Type B pancreatic cell (in vitro differentiated cells): ENCODE measurements around the gene VPS50. TPM values are rescaled to one million over a fixed set of nuclear protein-coding genes. Genes with fewer than 3 reads are reported as not detected.
"Not testable (repeated sequence)": the region's sequence is repeated elsewhere in the genome, so short reads cannot be mapped to it uniquely, and the experiment has no call there.

Experiments
- DNase-seq: peaks from one replicate; pipeline ENCODE4 v3.0.0; 2021; ENCODE audit warnings: mixed read lengths; ENCODE audit not compliant: unreplicated experiment; ENCODE audit errors: extremely low spot score
- H3K27ac Mint-ChIP-seq: 2 replicates; pipeline ENCODE4 v1.8.0; 2021; ENCODE audit warnings: mild to moderate bottlenecking, mixed read lengths
- H3K27me3 Mint-ChIP-seq: 2 replicates; pipeline ENCODE4 v1.8.0; 2021; ENCODE audit warnings: mixed read lengths
- H3K36me3 Mint-ChIP-seq: 2 replicates; pipeline ENCODE4 v1.8.0; 2021; ENCODE audit warnings: mixed read lengths
- H3K4me1 Mint-ChIP-seq: one replicate; pipeline ENCODE4 v1.8.0; 2021; ENCODE audit warnings: mixed read lengths; ENCODE audit not compliant: unreplicated experiment
- H3K4me3 Mint-ChIP-seq: 2 replicates; pipeline ENCODE4 v1.8.0; 2021; ENCODE audit warnings: mild to moderate bottlenecking, mixed read lengths
- H3K9me3 Mint-ChIP-seq: 2 replicates; pipeline ENCODE4 v1.8.0; 2021; ENCODE audit warnings: mixed read lengths
- CTCF ChIP-seq: fragments of 200-600 bp; sonication (generic); conservative IDR thresholded peaks from 2 replicates; pipeline ENCODE4 v1.5.0; 2021; ENCODE audit warnings: antibody characterized with exemption, mild to moderate bottlenecking
- total RNA-seq: library from RNA; stranded (reverse); gene quantifications from 2 replicates; pipeline ENCODE4 v1.2.1, GENCODE V29; 2021; ENCODE audit warnings: low replicate concordance

VPS50 gene
- total RNA-seq, 1 donor from 2014 or later = 26.5 TPM

GRCh38 chr7:93331706-93332105 is 99.5 kb downstream of the VPS50 start:
- H3K36me3 Mint-ChIP-seq = no peaks in the 10 kb centered on the region
- DNase-seq = no peak
- no peaks in the 10 kb centered on the region for H3K27me3 Mint-ChIP-seq
- H3K4me1 Mint-ChIP-seq = no peaks in the 10 kb centered on the region
- no peak overlapping the region for H3K4me3 Mint-ChIP-seq
- TF ChIP-seq CTCF = no peak
- no peak overlapping the region for H3K27ac Mint-ChIP-seq
- no peaks in the 10 kb centered on the region for H3K9me3 Mint-ChIP-seq

- no peak for TF ChIP-seq CTCF
- no peak for DNase-seq
- H3K9me3 Mint-ChIP-seq = no peaks in the 10 kb centered on the region
- no peaks in the 10 kb centered on the region for H3K27me3 Mint-ChIP-seq
- H3K27ac Mint-ChIP-seq = no peak overlapping the region
- H3K36me3 Mint-ChIP-seq = no peaks in the 10 kb centered on the region
- H3K4me1 Mint-ChIP-seq = no peaks in the 10 kb centered on the region
- no peak overlapping the region for H3K4me3 Mint-ChIP-seq
Observed at GRCh38 chr7:93332172-93332571, 100.0 kb downstream of the VPS50 start.

DNA sequence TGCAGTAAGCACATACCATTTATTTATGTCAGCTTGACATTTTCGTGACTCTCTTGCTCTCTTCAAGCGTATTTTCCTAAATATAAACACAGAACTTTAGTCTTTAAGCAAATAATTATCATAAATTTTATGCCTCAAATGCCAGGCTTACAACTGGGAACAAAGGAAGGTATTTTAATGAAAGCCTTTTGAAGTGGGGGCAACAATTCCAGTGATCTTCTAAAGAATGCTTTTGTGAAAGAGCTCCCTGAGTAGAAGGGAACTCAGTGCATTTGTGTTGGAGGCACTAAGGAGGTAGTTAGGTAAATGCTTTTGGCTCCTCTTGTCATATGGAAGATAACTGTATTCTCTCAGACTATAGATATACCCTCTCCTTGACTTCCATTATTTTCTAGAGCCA is 104.9 kb downstream of the VPS50 start:
- Mint-ChIP-seq H3K36me3 (peaks cover 17% of the 10 kb centered on the region), H3K27ac (no peak overlapping the region), H3K4me3 (no peak overlapping the region), H3K9me3 (peaks cover 9% of the 10 kb centered on the region), H3K4me1 (no peaks in the 10 kb centered on the region), H3K27me3 (no peaks in the 10 kb centered on the region)
- no peak for DNase-seq
- no peak for TF ChIP-seq CTCF

DNA sequence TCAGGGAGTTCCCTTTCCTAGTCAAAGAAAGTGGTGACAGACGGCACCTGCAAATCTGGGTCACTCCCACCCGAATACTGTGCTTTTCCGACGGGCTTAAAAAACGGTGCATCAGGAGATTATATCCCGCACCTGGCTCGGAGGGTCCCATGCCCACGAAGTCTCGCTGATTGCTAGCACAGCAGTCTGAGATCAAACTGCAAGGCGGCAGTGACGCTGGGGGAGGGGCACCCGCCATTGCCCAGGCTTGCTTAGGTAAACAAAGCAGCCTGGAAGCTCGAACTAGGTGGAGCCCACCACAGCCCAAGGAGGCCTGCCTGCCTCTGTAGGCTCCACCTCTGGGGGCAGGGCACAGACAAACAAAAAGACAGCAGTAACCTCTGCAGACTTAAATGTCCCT is 110.0 kb downstream of the VPS50 start:
- DNase-seq, H3K4me1 Mint-ChIP-seq, H3K9me3 Mint-ChIP-seq, H3K27me3 Mint-ChIP-seq, H3K27ac Mint-ChIP-seq, H3K4me3 Mint-ChIP-seq: not testable (repeated sequence)
- H3K36me3 Mint-ChIP-seq = peaks cover 20% of the 10 kb centered on the region

DNA sequence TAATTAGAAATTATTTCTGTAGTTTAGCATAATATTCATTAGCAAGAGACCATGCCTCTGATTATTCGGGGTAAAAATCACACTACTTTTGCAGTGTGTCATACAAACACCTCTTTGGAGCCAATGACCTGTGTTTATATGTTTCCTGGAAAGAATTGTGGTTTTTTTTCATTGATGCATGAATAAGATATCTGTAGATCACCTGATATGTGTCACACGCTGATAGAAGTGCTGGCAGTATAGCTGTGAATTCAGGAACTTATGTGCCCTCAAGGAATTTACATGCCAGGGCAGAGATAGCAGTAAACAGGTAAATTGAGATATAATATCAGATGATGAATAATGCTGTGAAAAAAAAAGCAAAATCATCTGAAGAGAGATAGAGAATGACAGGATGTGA is 118.2 kb downstream of the VPS50 start:
- Mint-ChIP-seq H3K27me3 (no peaks in the 10 kb centered on the region), H3K36me3 (peaks cover 7% of the 10 kb centered on the region), H3K9me3 (no peaks in the 10 kb centered on the region), H3K4me1 (no peaks in the 10 kb centered on the region), H3K4me3 (no peak overlapping the region), H3K27ac (no peak overlapping the region)
- TF ChIP-seq CTCF = no peak
- DNase-seq = no peak

DNA sequence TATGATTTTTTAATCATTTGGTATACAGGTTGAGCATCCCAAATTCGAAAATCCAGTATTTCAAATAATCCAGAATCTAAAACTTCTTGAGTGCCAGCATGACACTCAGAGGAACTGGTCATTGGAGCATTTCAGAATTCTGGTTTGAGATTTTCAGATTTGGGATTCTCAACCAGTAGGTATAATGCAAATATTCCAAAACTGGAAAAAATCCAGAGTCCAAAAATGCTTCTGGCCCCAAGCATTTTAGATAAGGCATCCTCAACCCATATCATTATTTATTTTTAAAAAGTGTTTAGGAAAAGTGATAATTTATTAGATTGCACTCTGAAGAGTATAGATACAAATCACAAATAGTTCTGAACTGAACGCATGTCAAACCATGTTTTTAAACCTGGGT is 120.7 kb downstream of the VPS50 start:
- Mint-ChIP-seq H3K4me3 (no peak overlapping the region), H3K4me1 (no peaks in the 10 kb centered on the region), H3K36me3 (peaks cover 7% of the 10 kb centered on the region), H3K27me3 (no peaks in the 10 kb centered on the region), H3K9me3 (no peaks in the 10 kb centered on the region), H3K27ac (no peak overlapping the region)
- no peak for TF ChIP-seq CTCF
- DNase-seq = no peak
